HG03139 (cell line): ENCODE measurements around the gene MSI2.

Experiments used
- ATAC-seq: cut with Tn5 transposase; IDR thresholded peaks from one replicate; pipeline ENCODE4 v1.9.1; 2021; ENCODE audit not compliant: unreplicated experiment

The MSI2 gene

GRCh38 chr17:57448759-57449283 is 192.5 kb downstream of the MSI2 start:
- ATAC-seq: no peak

- ATAC-seq: no peak
Observed at GRCh38 chr17:57451191-57451590, 194.9 kb downstream of the MSI2 start.

- no peak for ATAC-seq
Observed at GRCh38 chr17:57451643-57452042, 195.3 kb downstream of the MSI2 start.

GRCh38 chr17:57453841-57454425 is 197.6 kb downstream of the MSI2 start:
- ATAC-seq: no peak

- no peak for ATAC-seq
Observed at GRCh38 chr17:57454729-57455062, 198.4 kb downstream of the MSI2 start.

GRCh38 chr17:57455063-57455914 is 199.0 kb downstream of the MSI2 start:
- peak; percentile 74 for ATAC-seq

GRCh38 chr17:57456622-57457021 is 200.3 kb downstream of the MSI2 start:
- ATAC-seq: no peak

- no peak for ATAC-seq
Observed at GRCh38 chr17:57457188-57457587, 200.9 kb downstream of the MSI2 start.

GRCh38 chr17:57458718-57459285 is 202.5 kb downstream of the MSI2 start:
- ATAC-seq: no peak

GRCh38 chr17:57459286-57459915 is 203.1 kb downstream of the MSI2 start:
- no peak for ATAC-seq

GRCh38 chr17:57461082-57461481 is 204.8 kb downstream of the MSI2 start:
- no peak for ATAC-seq

- ATAC-seq: no peak
Observed at GRCh38 chr17:57462007-57462579, 205.8 kb downstream of the MSI2 start.

- peak; percentile 87 for ATAC-seq
Observed at GRCh38 chr17:57463103-57463885, 207.0 kb downstream of the MSI2 start.

GRCh38 chr17:57464191-57464864 is 208.0 kb downstream of the MSI2 start:
- ATAC-seq: no peak

- ATAC-seq: no peak
Observed at GRCh38 chr17:57465610-57466009, 209.3 kb downstream of the MSI2 start.

GRCh38 chr17:57466017-57466471 is 209.7 kb downstream of the MSI2 start:
- ATAC-seq: no peak

- ATAC-seq: no peak
Observed at GRCh38 chr17:57466521-57466920, 210.2 kb downstream of the MSI2 start.

GRCh38 chr17:57467226-57467625 is 210.9 kb downstream of the MSI2 start:
- no peak for ATAC-seq

- ATAC-seq: no peak
Observed at GRCh38 chr17:57467801-57468200, 211.5 kb downstream of the MSI2 start.
